NCI-H2196 (cell line): Measurements from ENCODE around the gene GPRC5D.

Experiments used
- DNase-seq: peaks from one replicate; lab custom pipeline; 2025; ENCODE audit not compliant: unreplicated experiment; lab: John Stamatoyannopoulos, UW

Gene GPRC5D

GRCh38 chr12:12979731-12980259, 27.8 kb upstream of the GPRC5D start:
- no peak for DNase-seq

DNA sequence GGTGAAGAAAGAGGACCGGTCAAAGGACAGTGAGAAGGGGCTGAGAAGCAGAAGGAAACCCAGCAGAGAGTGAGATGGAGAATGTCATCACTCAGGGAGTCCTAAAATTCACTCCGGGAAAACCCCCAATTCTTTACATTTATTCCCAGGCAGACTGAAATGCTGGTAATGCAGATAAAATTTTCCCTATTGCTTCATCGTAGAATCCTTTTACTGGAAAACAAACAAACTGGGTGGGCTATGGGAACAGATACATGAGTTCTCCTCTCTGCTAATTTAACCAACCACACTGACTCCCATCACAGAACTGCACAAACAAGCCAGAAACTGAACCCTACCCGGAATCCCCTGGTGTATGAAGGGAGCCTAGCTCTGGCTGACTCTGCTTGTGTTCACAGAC, 27.2 kb upstream of the GPRC5D start:
- DNase-seq = no peak

DNA sequence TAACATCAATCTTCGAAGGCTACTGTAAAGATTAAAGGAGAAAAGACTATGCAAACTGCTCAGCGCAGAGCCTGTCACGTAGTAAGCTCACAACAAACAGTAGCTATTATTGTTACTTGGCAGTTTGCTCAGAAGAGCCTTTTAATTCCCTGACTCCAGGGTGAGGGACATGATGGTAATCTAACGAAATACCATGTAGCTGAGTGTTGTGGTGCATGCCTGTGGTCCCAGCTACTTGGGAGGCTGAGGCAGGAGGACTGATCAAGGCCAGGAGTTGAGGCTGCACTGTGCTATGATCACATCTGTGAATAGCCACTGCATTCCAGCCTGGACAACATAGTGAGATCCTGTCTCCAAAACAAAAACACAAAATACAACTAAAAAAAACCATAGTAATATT, 25.3 kb upstream of the GPRC5D start:
- DNase-seq = no peak

GRCh38 chr12:12976366-12976765, 24.4 kb upstream of the GPRC5D start:
- no peak for DNase-seq

DNA sequence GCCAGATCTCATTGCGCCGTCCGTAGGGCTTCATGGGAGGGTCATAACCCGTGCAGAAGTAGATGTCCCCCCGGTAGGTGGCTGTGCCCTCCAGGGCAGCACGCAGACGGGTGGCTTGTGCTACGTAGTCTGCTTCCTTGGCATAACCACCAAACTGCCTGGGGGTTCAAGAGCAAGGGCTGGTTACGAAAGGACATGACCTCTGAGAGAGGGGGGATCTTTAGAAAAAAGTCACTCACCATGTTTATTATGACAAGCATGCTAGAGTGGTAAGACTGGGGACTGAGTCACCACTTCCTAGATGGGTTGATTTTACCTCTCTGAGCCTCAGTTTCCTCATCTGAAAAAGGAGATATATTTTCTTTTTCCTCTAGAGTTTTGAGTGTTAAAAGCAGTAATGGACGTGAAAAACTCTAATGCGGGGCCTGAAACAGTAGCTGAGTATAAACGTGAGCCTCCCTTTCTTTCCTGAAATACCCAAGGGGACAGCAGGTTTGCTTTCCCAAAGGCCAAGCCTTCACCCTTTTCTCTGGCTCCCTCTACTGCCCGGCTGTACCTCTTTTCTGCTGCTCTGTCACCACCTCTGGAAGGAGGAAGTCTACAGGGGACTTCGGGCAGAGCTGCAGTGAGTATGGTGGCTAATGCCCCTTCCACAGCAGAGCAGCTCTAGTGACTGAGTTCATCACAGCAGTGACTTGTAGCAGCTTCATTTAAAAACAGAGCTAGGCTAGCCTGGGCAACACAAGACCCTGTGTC, 23.5 kb upstream of the GPRC5D start:
- no peak for DNase-seq

DNA sequence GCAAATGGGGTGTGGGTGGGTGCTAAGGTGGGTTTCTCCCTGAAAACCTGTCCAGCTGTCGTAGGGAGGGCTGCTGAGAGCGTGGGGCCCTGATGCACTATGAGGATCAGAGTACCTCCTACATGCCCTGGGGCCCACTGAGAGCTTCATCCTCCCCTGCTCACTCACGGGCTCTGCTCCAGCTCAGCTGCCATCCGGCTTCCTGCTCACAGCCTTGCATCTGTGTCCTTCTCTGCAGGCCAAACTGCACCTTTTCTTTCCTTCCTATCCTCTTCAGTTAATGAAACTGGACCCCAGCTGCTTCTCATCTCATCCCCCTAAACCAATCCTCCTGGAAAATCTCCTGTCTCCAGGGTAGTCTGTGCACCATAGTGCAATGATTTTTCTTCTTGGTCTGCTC, 22.2 kb upstream of the GPRC5D start:
- DNase-seq = no peak

DNA sequence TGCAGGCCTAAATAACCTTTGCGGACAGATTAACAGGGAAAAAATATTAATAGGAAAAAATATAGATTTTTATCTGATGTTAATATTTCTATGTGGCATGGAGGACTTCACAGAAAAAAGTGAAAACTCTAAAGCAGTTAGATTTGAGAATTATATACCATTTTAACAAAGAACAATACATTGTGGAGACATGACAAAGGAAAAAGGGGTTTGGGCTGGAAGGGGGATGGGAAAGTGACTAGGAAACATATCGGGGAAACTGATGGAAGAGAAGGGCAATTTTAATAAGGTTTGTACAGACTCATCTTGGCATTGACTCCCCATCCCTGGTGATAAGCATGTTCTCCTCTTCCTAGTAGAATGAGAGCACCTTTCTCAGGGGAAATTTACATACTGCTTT, 21.0 kb upstream of the GPRC5D start:
- DNase-seq = no peak

DNA sequence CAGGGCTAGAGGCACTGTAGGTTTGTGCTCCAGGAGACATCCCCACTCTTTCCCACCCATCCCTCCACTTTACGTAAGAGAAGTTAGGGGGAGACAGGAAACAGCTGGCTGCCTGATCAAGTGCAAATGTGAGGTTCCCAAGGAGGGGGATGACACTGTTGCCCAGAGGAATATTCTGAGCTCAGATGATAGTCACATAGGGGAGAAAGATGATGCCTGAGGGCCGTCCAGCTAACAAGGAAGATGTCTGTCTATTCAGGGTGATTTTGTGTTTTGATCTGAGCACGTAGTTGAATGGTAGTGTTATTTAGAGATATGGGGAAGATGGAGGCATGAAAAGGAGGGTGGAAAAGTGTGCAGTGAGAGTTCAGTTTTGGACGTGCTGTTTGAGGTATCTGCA, 13.9 kb upstream of the GPRC5D start:
- no peak for DNase-seq

DNA sequence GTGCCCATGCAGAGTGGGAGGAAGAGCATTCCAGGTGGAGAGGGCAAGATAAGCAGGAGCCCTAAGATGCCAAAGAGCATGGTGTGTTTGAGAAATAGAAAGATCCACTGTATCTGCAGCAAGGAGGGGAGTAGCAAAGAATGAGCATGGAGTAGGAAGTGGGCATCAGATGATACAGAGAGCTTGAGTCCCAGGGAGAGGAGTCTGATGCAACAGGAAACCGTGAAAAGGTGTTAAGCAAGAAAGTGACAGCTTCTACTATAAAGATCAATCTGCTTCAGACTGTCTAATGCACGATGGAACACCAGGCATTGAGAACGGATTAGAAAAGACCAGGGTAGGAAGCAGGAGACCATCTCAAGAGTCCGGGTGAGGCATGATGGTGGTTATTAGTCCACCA, 12.3 kb upstream of the GPRC5D start:
- no peak for DNase-seq

GRCh38 chr12:12960639-12961209, 8.8 kb upstream of the GPRC5D start:
- DNase-seq = no peak

DNA sequence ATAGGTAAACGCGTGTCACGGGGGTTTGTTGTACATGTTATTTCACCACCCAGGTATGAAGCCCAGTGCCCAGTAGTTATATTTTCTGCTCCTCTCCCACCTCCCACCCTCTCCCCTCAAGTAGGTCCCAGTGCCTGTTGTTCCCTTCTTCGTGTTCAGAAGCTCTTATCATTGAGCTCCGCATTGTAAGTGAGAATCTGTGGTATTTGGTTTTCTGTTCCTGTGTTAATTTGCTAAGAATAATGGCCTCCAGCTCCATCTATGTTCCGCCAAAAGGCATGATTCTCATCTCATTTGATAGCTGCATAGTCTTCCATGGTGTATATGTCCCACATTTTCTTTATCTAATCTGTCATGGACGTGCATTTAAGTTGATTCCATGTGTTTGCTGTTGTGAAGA, 6.9 kb upstream of the GPRC5D start:
- no peak for DNase-seq

- DNase-seq = no peak
These were observed 3.1 kb upstream of the GPRC5D start for GRCh38 chr12:12954878-12955625.

DNA sequence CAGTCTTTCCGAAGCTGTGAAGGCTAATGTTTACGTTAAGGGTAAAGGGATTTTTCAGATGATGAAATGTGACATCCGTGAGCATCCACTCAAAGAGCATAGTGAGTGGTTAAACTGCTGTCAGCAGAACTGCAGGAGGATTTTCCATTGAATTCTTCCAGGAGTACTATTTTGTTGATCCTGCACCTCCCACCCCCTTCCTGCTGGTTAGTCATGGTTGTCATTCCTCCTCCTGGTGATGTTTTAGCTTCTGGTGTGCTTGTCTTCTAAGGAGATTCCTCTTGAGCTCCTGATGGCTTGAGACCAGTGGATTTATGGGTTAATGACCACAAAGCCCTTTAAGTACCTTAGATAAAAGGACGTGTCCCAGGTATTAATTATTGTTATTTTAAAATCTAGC, 2.4 kb upstream of the GPRC5D start:
- DNase-seq = no peak

DNA sequence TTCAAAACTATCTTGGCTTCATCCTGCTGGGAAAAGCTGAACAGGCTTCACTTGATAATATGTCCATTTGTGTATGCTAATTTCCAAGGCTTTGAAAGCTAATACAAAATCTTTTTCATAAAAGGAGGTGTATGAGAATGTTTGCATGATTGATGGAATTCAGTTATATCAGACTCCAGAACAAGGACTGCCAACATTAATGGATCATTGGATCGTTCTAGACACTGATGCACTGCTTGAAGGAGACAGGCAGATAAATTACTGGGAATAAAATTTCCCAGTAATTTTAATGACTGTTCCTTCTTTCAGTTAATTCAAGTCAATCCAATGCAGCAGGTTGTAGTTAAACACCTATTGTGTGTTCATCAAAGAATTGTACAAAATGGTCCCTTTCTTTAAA, 466 bp downstream of the GPRC5D start:
- no peak for DNase-seq

- DNase-seq = no peak
These were observed 4.1 kb downstream of the GPRC5D start for GRCh38 chr12:12947902-12948301.

GRCh38 chr12:12946686-12947355, 5.1 kb downstream of the GPRC5D start:
- DNase-seq = no peak

- no peak for DNase-seq
These were observed 6.4 kb downstream of the GPRC5D start for GRCh38 chr12:12945591-12945990.

- DNase-seq = no peak
These were observed 8.2 kb downstream of the GPRC5D start for GRCh38 chr12:12943586-12944260.

- DNase-seq = no peak
These were observed 10.3 kb downstream of the GPRC5D start for GRCh38 chr12:12941450-12942350.

DNA sequence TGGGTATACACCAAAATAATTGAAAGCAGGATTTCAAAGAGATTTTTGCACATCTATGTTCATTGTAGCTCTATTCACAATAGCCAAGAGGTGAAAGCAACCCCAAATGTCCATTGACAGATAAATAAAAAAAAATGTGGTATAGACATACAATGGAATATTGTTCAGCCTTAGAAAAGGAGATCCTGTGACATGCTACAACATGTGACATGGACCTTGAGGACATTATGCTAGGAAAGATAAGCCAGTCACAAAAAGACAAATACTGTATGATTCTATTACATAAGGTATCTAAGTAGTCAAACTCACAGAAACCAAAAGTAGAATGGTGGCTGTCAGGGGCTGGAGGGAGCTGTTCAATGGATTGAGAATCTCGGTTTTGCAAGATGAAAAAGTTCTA, 12.1 kb downstream of the GPRC5D start:
- no peak for DNase-seq
